ENCODE measurements around the gene RALGAPB.

Gene RALGAPB

GRCh38 chr20:38579219-38579910 lies 106.7 kb downstream of the RALGAPB start:
- Histone ChIP-seq H3K9me3 (ENCODE audit: control insufficient read depth in 1 of 2, low read length in 2 of 2) (no peaks in the 10 kb centered on the region), H3K27ac (ENCODE audit: low read length) (no peak overlapping the region)

DNA sequence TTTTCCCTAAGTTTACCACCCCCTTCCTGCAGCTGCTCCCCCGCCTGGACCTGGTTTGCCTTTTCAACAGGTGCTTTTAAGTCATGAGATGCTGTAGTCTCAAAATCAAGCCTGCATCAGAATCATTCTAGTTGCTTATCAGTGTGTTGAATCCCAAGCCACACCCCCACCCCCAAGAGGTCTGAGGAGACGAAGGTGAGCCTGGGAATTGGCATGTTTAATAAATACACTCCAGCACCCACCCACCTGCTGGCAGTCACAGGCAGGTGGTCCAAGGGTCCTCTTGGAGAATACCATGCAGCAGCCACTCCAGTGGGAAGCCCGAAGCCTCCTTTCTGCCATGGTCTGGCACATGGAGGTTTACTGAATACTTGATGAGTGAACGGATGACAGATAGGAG lies 107.3 kb downstream of the RALGAPB start:
- Histone ChIP-seq H3K4me3 (ENCODE audit: low read depth in 1 of 2, low read length in 2 of 2) (no peak overlapping the region), H3K36me3 (ENCODE audit: control insufficient read depth in 1 of 2, insufficient read depth in 2 of 2, low read length in 2 of 2) (peaks cover 16 to 29% of the 10 kb centered on the region in 2 donors), H3K9me3 (ENCODE audit: control insufficient read depth in 1 of 2, low read length in 2 of 2) (no peaks in the 10 kb centered on the region), H3K27ac (ENCODE audit: low read length) (no peak overlapping the region), H3K27me3 (ENCODE audit: low read depth, low read length) (no peaks in the 10 kb centered on the region), H3K4me1 (ENCODE audit: control insufficient read depth in 1 of 2, insufficient read depth in 2 of 2, low read length in 2 of 2) (no peaks in the 10 kb centered on the region)

More at GRCh38 chr20:38579219-38579910, 106.7 kb downstream of the RALGAPB start:
- no peaks in the 10 kb centered on the region for H3K4me1 ChIP-seq (ENCODE audit: control insufficient read depth in 1 of 2, insufficient read depth in 2 of 2, low read length in 2 of 2)
- peaks cover 22 to 34% of the 10 kb centered on the region in 2 donors for H3K36me3 ChIP-seq (ENCODE audit: control insufficient read depth in 1 of 2, insufficient read depth in 2 of 2, low read length in 2 of 2)
- H3K27me3 ChIP-seq (ENCODE audit: low read depth, low read length), result no peaks in the 10 kb centered on the region
- no peak overlapping the region for H3K4me3 ChIP-seq (ENCODE audit: low read depth in 1 of 2, low read length in 2 of 2)

DNA sequence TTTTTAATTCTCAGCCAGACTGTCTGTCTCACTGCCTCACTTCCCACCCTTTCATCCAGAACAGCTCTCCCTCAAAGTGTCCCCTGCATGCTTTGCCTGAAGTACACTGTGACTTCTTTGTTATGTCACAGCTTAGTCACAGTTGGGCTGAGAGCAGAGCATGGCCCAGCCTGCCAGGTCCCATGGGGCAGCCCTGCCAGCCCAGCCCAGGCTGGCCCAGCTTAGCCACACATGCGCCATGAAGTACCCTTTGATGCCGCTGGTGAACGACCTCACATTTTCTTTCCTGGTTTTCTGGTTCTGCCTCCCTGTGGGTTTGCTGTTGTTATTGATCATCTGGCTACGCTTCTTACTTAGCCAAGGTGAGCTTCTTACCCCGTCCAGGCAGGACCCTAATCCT lies 108.4 kb downstream of the RALGAPB start, which contains the start of gene ADIG:
ADIG (plus strand) TSS at position 185 of the 400 bp plus-strand sequence; CDS start at position 239, 54 bp downstream.
- H3K27me3 ChIP-seq (ENCODE audit: low read depth, low read length), result no peaks in the 10 kb centered on the region
- no peaks in the 10 kb centered on the region for H3K4me1 ChIP-seq (ENCODE audit: control insufficient read depth in 1 of 2, insufficient read depth in 2 of 2, low read length in 2 of 2)
- H3K27ac ChIP-seq (ENCODE audit: low read length), result no peak within 1 kb of the TSS
- no peaks in the 10 kb centered on the region for H3K9me3 ChIP-seq (ENCODE audit: control insufficient read depth in 1 of 2, low read length in 2 of 2)
- H3K4me3 ChIP-seq (ENCODE audit: low read depth in 1 of 2, low read length in 2 of 2), result no peak within 1 kb of the TSS
- H3K36me3 ChIP-seq (ENCODE audit: control insufficient read depth in 1 of 2, insufficient read depth in 2 of 2, low read length in 2 of 2), result peaks cover 5 to 18% of the 10 kb centered on the region in 2 donors

DNA sequence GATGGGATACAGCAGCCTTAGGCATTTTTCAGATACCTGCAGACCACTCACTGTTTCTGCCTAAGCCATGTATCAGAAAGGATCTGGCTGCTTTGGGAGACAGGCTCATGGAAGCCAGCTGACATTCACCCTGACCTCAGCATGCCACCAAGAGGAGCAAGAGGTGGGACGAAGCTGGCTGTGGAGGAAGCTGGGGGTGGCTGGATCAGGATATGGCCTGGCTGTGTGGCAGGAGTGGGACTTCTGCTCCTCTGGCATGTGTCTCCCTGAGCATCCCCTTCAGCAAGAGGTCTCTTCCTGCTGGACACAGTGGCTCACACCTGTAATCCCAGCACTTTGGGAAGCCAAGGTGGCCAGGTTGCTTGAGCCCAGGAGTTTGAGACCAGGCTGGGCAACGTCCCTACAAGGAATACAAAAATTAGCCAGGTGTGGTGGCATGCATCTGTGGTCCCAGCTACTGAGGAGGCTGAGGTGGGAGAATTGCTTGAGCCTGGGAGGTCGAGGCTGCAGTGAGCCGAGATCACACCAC lies 109.3 kb downstream of the RALGAPB start:
- Histone ChIP-seq H3K4me3 (ENCODE audit: low read depth in 1 of 2, low read length in 2 of 2) (no peak overlapping the region), H3K27ac (ENCODE audit: low read length) (no peak overlapping the region), H3K27me3 (ENCODE audit: low read depth, low read length) (no peaks in the 10 kb centered on the region), H3K36me3 (ENCODE audit: control insufficient read depth in 1 of 2, insufficient read depth in 2 of 2, low read length in 2 of 2) (peaks cover 0 to 9% of the 10 kb centered on the region in 2 donors), H3K4me1 (ENCODE audit: control insufficient read depth in 1 of 2, insufficient read depth in 2 of 2, low read length in 2 of 2) (no peaks in the 10 kb centered on the region), H3K9me3 (ENCODE audit: control insufficient read depth in 1 of 2, low read length in 2 of 2) (no peaks in the 10 kb centered on the region)

- Histone ChIP-seq H3K27me3 (ENCODE audit: low read depth, low read length) (no peaks in the 10 kb centered on the region), H3K4me3 (ENCODE audit: low read depth in 1 of 2, low read length in 2 of 2) (no peak overlapping the region), H3K4me1 (ENCODE audit: control insufficient read depth in 1 of 2, insufficient read depth in 2 of 2, low read length in 2 of 2) (no peaks in the 10 kb centered on the region), H3K9me3 (ENCODE audit: control insufficient read depth in 1 of 2, low read length in 2 of 2) (no peaks in the 10 kb centered on the region), H3K36me3 (ENCODE audit: control insufficient read depth in 1 of 2, insufficient read depth in 2 of 2, low read length in 2 of 2) (no peaks in the 10 kb centered on the region), H3K27ac (ENCODE audit: low read length) (no peak overlapping the region)
Measured at GRCh38 chr20:38583306-38583705, 110.7 kb downstream of the RALGAPB start.

GRCh38 chr20:38584099-38584763 lies 111.6 kb downstream of the RALGAPB start:
- Histone ChIP-seq H3K36me3 (ENCODE audit: control insufficient read depth in 1 of 2, insufficient read depth in 2 of 2, low read length in 2 of 2) (no peaks in the 10 kb centered on the region), H3K9me3 (ENCODE audit: control insufficient read depth in 1 of 2, low read length in 2 of 2) (no peaks in the 10 kb centered on the region), H3K4me3 (ENCODE audit: low read depth in 1 of 2, low read length in 2 of 2) (no peak overlapping the region), H3K4me1 (ENCODE audit: control insufficient read depth in 1 of 2, insufficient read depth in 2 of 2, low read length in 2 of 2) (no peaks in the 10 kb centered on the region), H3K27ac (ENCODE audit: low read length) (no peak overlapping the region), H3K27me3 (ENCODE audit: low read depth, low read length) (no peaks in the 10 kb centered on the region)

DNA sequence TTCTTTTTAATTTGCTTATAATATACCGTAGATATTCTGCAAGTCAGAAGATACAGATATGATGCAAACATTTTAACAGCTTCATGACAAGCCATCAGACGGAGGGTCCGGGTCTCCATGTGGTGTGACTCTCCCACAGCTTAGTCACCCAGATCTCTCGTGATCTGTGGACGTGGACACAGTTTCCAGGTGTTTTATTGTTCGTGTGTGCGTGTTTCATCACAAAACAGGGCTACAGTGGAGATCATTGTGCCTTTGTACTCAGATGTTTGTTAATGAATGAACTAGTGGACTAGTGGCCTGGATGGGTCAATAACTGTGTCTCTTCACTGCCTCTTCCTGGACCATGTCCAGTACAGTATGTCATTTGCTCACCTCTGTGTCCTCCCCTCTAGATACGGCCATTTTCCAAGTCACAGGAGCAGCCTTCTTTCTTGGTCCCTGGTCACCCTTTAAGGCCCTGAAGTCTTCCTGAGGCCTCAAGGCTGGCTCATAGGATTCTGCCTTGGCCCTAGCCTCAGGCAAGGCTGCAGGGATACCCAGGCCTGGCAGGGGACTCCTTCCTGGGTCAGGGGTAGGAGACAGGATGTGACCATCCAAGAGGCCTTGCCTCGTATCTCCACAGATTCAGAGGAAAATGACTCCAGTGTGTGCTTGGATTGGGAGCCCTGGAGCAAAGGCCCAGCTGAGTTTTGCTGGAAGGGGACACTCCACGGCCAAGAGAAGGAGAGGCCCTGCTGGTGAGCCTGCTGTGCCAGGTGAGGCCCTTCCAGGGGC lies 112.9 kb downstream of the RALGAPB start:
- H3K4me1 ChIP-seq (ENCODE audit: control insufficient read depth in 1 of 2, insufficient read depth in 2 of 2, low read length in 2 of 2), result no peaks in the 10 kb centered on the region
- peaks cover 5% of the 10 kb centered on the region for H3K27me3 ChIP-seq (ENCODE audit: low read depth, low read length)
- no peaks in the 10 kb centered on the region for H3K36me3 ChIP-seq (ENCODE audit: control insufficient read depth in 1 of 2, insufficient read depth in 2 of 2, low read length in 2 of 2)
- no peaks in the 10 kb centered on the region for H3K9me3 ChIP-seq (ENCODE audit: control insufficient read depth in 1 of 2, low read length in 2 of 2)
- H3K27ac ChIP-seq (ENCODE audit: low read length), result no peak overlapping the region
- H3K4me3 ChIP-seq (ENCODE audit: low read depth in 1 of 2, low read length in 2 of 2), result no peak overlapping the region

DNA sequence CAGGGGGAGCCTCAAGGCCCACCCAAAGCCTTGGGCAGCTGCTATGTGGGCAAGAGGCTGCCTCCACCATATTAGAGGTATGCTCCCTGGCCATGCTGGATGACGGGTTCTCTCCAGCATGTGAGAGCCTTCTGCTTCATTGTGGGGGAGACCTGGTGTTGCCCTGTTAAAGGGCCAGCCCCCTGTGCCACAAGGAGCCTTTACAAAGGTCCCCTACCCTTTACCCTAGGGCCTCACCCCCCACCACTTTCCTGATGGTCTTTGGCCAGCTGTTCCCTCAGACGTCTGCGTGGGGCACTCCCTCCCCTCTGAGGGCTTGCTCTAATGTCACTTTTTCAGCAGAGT lies 113.5 kb downstream of the RALGAPB start:
- Histone ChIP-seq H3K4me1 (ENCODE audit: control insufficient read depth in 1 of 2, insufficient read depth in 2 of 2, low read length in 2 of 2) (no peaks in the 10 kb centered on the region), H3K27ac (ENCODE audit: low read length) (no peak overlapping the region), H3K27me3 (ENCODE audit: low read depth, low read length) (peaks cover 5% of the 10 kb centered on the region), H3K36me3 (ENCODE audit: control insufficient read depth in 1 of 2, insufficient read depth in 2 of 2, low read length in 2 of 2) (no peaks in the 10 kb centered on the region), H3K9me3 (ENCODE audit: control insufficient read depth in 1 of 2, low read length in 2 of 2) (no peaks in the 10 kb centered on the region), H3K4me3 (ENCODE audit: low read depth in 1 of 2, low read length in 2 of 2) (no peak overlapping the region)

DNA sequence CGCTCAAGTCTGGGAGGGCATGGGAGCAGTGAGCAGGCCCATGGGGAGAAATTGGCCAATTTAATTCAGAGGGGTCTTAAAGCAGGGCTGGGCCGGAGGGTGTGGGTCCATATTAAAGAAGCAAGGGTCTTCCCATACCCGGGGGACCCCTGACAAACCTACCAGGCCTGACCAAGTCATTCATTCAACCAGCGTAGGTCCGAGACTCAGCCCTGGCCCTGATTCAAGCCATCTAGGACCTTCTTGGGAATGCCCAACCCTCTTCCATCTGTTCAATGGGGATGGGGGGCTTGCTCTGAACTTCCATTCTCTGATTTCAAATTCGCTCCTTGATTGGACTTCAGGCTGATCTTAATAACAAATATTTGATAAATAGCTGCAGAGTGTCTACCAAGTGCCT lies 115.7 kb downstream of the RALGAPB start:
- Histone ChIP-seq H3K27me3 (ENCODE audit: low read depth, low read length) (peaks cover 5% of the 10 kb centered on the region), H3K36me3 (ENCODE audit: control insufficient read depth in 1 of 2, insufficient read depth in 2 of 2, low read length in 2 of 2) (no peaks in the 10 kb centered on the region), H3K4me3 (ENCODE audit: low read depth in 1 of 2, low read length in 2 of 2) (no peak overlapping the region), H3K4me1 (ENCODE audit: control insufficient read depth in 1 of 2, insufficient read depth in 2 of 2, low read length in 2 of 2) (no peaks in the 10 kb centered on the region), H3K27ac (ENCODE audit: low read length) (no peak overlapping the region), H3K9me3 (ENCODE audit: control insufficient read depth in 1 of 2, low read length in 2 of 2) (no peaks in the 10 kb centered on the region)

- Histone ChIP-seq H3K9me3 (ENCODE audit: control insufficient read depth in 1 of 2, low read length in 2 of 2) (no peaks in the 10 kb centered on the region), H3K36me3 (ENCODE audit: control insufficient read depth in 1 of 2, insufficient read depth in 2 of 2, low read length in 2 of 2) (no peaks in the 10 kb centered on the region), H3K4me3 (ENCODE audit: low read depth in 1 of 2, low read length in 2 of 2) (no peak overlapping the region), H3K4me1 (ENCODE audit: control insufficient read depth in 1 of 2, insufficient read depth in 2 of 2, low read length in 2 of 2) (no peaks in the 10 kb centered on the region), H3K27me3 (ENCODE audit: low read depth, low read length) (peaks cover 5% of the 10 kb centered on the region), H3K27ac (ENCODE audit: low read length) (no peak overlapping the region)
Measured at GRCh38 chr20:38589351-38589750, 116.7 kb downstream of the RALGAPB start.

- Histone ChIP-seq H3K27ac (ENCODE audit: low read length) (no peak overlapping the region), H3K36me3 (ENCODE audit: control insufficient read depth in 1 of 2, insufficient read depth in 2 of 2, low read length in 2 of 2) (no peaks in the 10 kb centered on the region), H3K4me1 (ENCODE audit: control insufficient read depth in 1 of 2, insufficient read depth in 2 of 2, low read length in 2 of 2) (no peaks in the 10 kb centered on the region), H3K27me3 (ENCODE audit: low read depth, low read length) (peaks cover 5% of the 10 kb centered on the region), H3K4me3 (ENCODE audit: low read depth in 1 of 2, low read length in 2 of 2) (no peak overlapping the region), H3K9me3 (ENCODE audit: control insufficient read depth in 1 of 2, low read length in 2 of 2) (no peaks in the 10 kb centered on the region)
Measured at GRCh38 chr20:38589967-38590675, 117.5 kb downstream of the RALGAPB start.
